Fibroblast of pulmonary artery (primary cell): ENCODE data around the gene MAST4.
A peak's percentile ranks its signal among the peaks of the same experiment; 100 is the strongest.

ENCODE experiments used
- DNase-seq: peaks from one replicate; pipeline ENCODE4 v3.0.0-alpha.2; 2010; ENCODE audit warnings: low read depth
- H3K4me3 ChIP-seq: replicated peaks from 2 replicates; pipeline ENCODE4 v1.5.1; 2011; ENCODE audit warnings: low read depth, mild to moderate bottlenecking, control low read depth, low read length, moderate library complexity
- TF ChIP-seq, protein P1 (sequence below): IDR thresholded peaks from 2 replicates; pipeline ENCODE4 v1.5.1; 2011; ENCODE audit warnings: mild to moderate bottlenecking, control low read depth, low read length, inconsistent platforms; ENCODE audit errors: missing control alignments

The MAST4 gene

DNA sequence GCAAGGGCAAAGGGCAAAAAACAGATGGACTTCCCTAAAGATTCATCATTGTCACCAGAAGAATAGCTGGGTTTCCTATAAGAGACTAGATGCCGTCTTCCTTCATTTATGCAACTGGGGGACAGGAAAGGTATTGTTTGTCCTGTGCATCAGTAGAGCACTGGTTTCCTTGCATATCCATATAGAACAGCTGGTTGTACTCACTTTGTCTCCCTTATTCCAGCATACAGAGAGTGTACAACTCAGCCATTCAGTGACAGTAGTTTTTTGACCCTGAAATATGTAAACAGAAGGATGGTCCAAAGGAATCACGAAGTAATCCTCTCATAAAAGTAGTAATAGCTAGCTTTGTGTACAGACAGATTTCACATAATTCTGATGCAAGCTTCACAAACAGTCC lies 22.5 kb upstream of the MAST4 start:
- TF ChIP-seq, protein P1, sequence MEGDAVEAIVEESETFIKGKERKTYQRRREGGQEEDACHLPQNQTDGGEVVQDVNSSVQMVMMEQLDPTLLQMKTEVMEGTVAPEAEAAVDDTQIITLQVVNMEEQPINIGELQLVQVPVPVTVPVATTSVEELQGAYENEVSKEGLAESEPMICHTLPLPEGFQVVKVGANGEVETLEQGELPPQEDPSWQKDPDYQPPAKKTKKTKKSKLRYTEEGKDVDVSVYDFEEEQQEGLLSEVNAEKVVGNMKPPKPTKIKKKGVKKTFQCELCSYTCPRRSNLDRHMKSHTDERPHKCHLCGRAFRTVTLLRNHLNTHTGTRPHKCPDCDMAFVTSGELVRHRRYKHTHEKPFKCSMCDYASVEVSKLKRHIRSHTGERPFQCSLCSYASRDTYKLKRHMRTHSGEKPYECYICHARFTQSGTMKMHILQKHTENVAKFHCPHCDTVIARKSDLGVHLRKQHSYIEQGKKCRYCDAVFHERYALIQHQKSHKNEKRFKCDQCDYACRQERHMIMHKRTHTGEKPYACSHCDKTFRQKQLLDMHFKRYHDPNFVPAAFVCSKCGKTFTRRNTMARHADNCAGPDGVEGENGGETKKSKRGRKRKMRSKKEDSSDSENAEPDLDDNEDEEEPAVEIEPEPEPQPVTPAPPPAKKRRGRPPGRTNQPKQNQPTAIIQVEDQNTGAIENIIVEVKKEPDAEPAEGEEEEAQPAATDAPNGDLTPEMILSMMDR: no peak
- no peak for DNase-seq
- no peak overlapping the region for H3K4me3 ChIP-seq

DNA sequence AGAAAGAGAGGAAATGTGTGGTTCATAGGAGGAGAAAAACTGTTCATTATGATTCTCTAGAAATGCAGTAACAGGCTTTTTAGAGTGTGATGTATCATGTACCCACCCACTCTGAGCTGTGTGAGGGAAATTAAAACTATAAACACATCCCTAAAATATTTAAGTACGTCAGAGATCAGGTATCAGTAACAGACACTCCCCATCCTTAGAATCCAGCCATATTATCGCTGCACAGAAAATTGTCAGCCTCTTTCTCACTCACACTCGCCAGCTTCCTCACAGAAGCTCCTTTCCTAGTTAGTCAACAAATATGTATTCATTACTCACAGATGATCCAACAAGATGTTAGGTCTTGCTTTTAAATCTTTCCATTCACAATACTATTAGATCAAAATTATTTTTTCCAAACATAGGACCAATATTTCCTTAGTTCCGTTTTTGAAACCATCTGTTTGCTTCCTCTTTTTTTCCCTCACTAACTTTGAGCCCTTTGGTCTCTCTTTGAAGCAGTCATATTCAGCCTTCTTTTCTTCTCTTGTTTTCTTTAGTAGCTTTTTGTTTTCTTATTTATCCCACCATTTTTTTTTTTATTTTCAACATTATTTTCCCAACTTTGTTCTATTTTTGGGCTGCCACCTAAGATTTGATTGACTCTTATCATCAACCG lies 13.6 kb upstream of the MAST4 start:
- peak; percentile 63 for DNase-seq
- TF ChIP-seq, protein P1: no peak
- H3K4me3 ChIP-seq: peak overlapping the region; percentile 13

DNA sequence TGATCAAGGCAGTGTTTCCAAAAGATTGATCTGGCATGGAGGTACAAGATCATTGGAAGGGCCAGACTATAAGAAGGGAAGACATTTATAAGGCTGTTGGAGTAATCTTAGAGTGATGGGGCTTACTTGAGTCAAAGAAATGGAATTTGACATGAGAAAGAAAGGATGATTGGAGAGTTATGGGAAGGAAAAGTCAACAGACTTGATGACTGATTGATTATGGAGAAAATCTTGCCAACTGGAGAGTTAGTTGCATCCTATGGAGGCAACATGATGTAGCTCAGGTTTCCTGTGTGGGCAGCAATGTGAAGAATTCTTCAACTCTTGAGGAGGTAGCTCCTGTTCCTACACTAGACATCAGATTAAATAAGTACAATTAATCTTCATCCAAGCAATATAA lies 10.9 kb upstream of the MAST4 start:
- TF ChIP-seq, protein P1: no peak
- no peak for DNase-seq

DNA sequence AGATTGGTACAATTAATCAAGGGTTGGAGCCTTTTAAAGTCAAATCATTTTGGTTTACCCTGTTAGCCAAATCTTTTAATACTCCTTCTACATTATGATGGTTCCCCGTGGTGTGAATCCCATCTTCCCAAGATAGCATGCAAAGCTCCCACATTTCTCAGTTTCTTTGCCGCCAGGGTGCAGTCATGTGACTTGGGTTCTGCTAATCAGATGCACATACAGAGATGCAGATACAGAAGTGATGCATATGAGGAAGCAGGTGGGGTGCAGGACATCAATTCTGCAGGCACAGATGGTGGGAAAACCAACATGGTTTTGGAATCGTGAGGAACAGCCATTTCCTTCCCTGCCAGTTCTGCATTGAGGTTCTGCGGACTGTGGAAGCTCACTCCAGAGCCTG lies 8.4 kb upstream of the MAST4 start:
- no peak for DNase-seq
- H3K4me3 ChIP-seq: no peak overlapping the region
- TF ChIP-seq, protein P1: no peak

More for the DNA sequence above, 10.9 kb upstream of the MAST4 start:
- no peak overlapping the region for H3K4me3 ChIP-seq

DNA sequence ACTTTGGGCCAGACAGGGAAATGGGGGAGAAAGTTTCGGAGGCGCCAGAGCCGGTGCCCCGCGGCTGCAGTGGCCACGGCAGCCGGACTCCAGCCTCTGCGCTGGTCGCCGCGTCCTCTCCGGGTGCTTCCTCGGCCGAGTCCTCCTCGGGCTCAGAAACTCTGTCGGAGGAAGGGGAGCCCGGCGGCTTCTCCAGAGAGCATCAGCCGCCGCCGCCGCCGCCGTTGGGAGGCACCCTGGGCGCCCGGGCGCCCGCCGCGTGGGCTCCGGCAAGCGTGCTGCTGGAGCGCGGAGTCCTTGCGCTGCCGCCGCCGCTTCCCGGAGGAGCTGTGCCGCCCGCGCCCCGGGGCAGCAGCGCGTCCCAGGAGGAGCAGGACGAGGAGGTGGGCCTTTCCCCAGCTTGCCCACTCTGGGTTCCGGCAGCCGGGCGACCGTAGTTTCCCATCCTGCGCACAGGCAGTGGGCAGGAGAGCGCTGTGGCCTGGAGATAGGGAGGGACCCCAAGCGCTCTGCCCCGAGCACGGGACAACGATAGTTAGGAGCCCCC lies 516 bp downstream of the MAST4 start:
- TF ChIP-seq, protein P1: no peak
- peak overlapping the region; percentile 58 for H3K4me3 ChIP-seq
- no peak for DNase-seq

DNA sequence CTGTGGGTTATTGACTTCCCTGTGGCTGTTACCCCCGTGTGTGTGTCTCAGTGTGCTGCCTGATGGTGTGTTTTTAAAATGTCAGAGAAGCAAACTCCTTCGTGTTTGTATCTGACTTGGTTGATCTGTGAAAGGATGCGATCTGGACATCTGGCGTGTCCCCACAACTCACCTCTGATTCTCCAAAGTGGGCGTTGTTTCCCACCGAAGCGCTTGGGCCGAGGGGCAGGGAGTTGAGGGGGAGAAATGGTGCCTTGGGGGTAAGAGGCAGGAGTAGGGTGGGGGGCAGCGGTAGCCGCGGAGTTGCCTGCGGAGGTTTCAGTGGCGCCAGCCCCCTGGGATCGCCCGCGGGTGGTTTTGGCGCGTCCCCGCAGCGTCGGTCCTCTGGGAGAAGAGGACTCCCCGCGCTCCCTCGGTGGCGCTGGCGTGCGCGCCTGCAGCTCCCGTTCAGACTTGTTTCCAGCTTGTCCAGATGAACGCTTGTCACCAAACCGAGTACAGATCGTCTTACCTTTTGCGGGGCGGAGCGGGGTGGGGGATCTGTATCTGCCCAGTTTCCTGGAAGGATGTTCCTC lies 1.1 kb downstream of the MAST4 start:
- peak; percentile 26 for DNase-seq
- H3K4me3 ChIP-seq: peak overlapping the region; percentile 58
- TF ChIP-seq, protein P1: peak; percentile 2
